HEK293 (cell line): ENCODE results near the gene MAPK9.

Source experiments
- CTCF ChIA-PET: fragments of 350-600 bp; formaldehyde crosslinking; extraction: SDS; loops from one replicate; lab custom pipeline; 2021; ENCODE audit warnings: antibody characterized with exemption; lab: Yijun Ruan, JAX
- POLR2A ChIA-PET: fragments of 300-600 bp; formaldehyde crosslinking; extraction: SDS; loops from one replicate; lab custom pipeline; 2020; ENCODE audit warnings: antibody characterized with exemption, inconsistent platforms; lab: Yijun Ruan, JAX
- H3K27ac ChIP-seq: fragments of 200-500 bp; sonication (Bioruptor generic); 2 replicates; pipeline ENCODE4 v1.5.1; 2014; ENCODE audit warnings: low read depth, low read length, control low read depth, inconsistent platforms; ENCODE audit errors: extremely low read depth
- H3K36me3 ChIP-seq, 2 experiments: fragments of 200-500 bp in 1 of 2; sonication (Bioruptor generic) in 1 of 2; 1 replicate in 1 of 2; 2 replicates in 1 of 2; pipeline ENCODE4 v1.5.1; 2014 to 2017; ENCODE audit warnings: inconsistent platforms in 2 of 2, low read length in 2 of 2; ENCODE audit not compliant: control insufficient read depth in 2 of 2, insufficient read depth in 1 of 2
- H3K4me1 ChIP-seq: fragments of 200-500 bp; sonication (Bioruptor generic); 2 replicates; pipeline ENCODE4 v1.5.1; 2014; ENCODE audit warnings: mild to moderate bottlenecking, low read length, inconsistent platforms; ENCODE audit not compliant: control insufficient read depth, insufficient read depth
- H3K4me3 ChIP-seq: 2 replicates; pipeline ENCODE4 v1.5.1; 2011; ENCODE audit warnings: low read depth, mild to moderate bottlenecking, control low read depth, low read length, moderate library complexity
- H3K9me3 ChIP-seq: fragments of 200-500 bp; sonication (Bioruptor generic); 2 replicates; pipeline ENCODE4 v1.5.1; 2014; ENCODE audit warnings: low read depth, low read length, inconsistent platforms; ENCODE audit not compliant: control insufficient read depth, insufficient read depth
- EGR2 ChIP-seq: fragments of 450-650 bp; formaldehyde crosslinking; IDR thresholded peaks from 2 replicates; pipeline ENCODE4 v1.5.1; 2016; ENCODE audit warnings: low read depth, missing biosample characterization, missing genetic modification characterization
- HOXD13 ChIP-seq: sonication (generic); formaldehyde crosslinking; IDR thresholded peaks from 2 replicates; pipeline ENCODE4 v1.8.0; 2022; ENCODE audit warnings: missing genetic modification reagents, borderline replicate concordance
- OSR2 ChIP-seq: fragments of 450-650 bp; formaldehyde crosslinking; IDR thresholded peaks from 2 replicates; pipeline ENCODE4 v1.5.1; 2016; ENCODE audit warnings: missing biosample characterization, missing genetic modification characterization
- WT1 ChIP-seq: fragments of 450-650 bp; formaldehyde crosslinking; IDR thresholded peaks from 2 replicates; pipeline ENCODE4 v1.5.1; 2016; ENCODE audit warnings: missing biosample characterization, missing genetic modification characterization
- ZBTB7A ChIP-seq: fragments of 450-650 bp; formaldehyde crosslinking; IDR thresholded peaks from 2 replicates; pipeline ENCODE4 v1.5.1; 2016; ENCODE audit warnings: low read depth, missing biosample characterization, missing genetic modification characterization
- ZFHX2 ChIP-seq: fragments of 450-650 bp; formaldehyde crosslinking; conservative IDR thresholded peaks from 2 replicates; pipeline ENCODE4 v1.5.1; 2016; ENCODE audit warnings: missing biosample characterization, missing genetic modification characterization
- ZIC2 ChIP-seq: fragments of 450-650 bp; formaldehyde crosslinking; IDR thresholded peaks from 2 replicates; pipeline ENCODE4 v1.5.1; 2016; ENCODE audit warnings: missing biosample characterization, missing genetic modification characterization
- ZNF174 ChIP-seq: fragments of 450-650 bp; formaldehyde crosslinking; IDR thresholded peaks from 2 replicates; pipeline ENCODE4 v1.5.0; 2017; ENCODE audit warnings: missing biosample characterization, mild to moderate bottlenecking, missing genetic modification characterization
- ZNF311 ChIP-seq: fragments of 450-650 bp; formaldehyde crosslinking; IDR thresholded peaks from 2 replicates; pipeline ENCODE4 v1.5.1; 2017; ENCODE audit warnings: missing biosample characterization, missing genetic modification characterization, borderline replicate concordance
- ZNF473 ChIP-seq: fragments of 450-650 bp; formaldehyde crosslinking; IDR thresholded peaks from 2 replicates; pipeline ENCODE4 v1.5.1; 2017; ENCODE audit warnings: missing biosample characterization, missing genetic modification characterization
- TF ChIP-seq, protein P1 (sequence below): fragments of 450-650 bp; formaldehyde crosslinking; IDR thresholded peaks from 2 replicates; pipeline ENCODE4 v1.5.1; 2016; ENCODE audit warnings: missing biosample characterization, missing genetic modification characterization
- TF ChIP-seq, protein P2 (sequence below): fragments of 450-650 bp; formaldehyde crosslinking; IDR thresholded peaks from 2 replicates; pipeline ENCODE4 v1.5.1; 2017; ENCODE audit warnings: missing biosample characterization, missing genetic modification characterization

Gene MAPK9

DNA sequence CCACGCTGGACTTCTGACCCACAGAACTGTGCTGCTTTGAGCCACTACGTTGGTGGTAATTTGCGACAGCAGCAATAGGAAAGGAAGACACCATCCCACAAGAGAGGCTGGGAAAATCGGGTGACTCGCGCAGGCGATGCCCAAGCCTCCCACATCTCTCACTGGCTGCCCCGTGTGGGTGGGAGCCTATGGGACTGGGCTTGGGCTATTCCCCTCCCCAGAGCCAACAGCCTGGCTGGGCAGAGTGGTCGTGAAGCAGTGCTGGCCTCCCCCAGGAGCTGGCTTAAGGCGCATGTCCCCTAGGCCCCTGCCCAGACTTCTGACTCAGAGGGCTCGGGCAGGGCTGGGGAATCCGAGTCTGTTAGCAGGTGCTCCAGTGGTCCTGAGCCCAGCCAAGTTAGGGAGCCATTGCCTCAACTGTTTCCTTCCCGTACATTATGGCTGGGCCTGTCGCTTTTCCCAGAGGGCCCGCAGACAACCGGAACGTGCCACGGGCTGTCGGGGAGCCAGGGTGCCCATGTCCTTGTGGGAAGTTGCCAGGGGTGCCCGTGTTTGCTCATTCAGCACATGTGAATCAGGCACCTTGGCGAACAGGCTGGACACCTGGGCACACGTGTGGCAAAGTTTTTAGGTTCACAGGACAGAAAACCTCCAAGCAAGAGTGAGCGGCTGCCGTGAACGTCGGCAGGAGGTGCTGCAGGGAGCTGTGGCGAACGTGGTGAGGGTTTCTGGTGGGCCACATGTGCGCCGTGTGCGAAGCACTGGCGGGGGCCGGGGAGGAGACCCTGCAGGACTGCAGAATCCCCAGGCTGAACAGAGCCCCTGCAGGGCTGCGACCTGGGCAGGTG is 75.9 kb downstream of the MAPK9 start:
- TF ChIP-seq ZFHX2 (tag by site-specific recombination) (peak; percentile 59), OSR2 (tag by site-specific recombination) (no peak), EGR2 (tag by site-specific recombination) (peak; percentile 60)
- TF ChIP-seq, protein P1, sequence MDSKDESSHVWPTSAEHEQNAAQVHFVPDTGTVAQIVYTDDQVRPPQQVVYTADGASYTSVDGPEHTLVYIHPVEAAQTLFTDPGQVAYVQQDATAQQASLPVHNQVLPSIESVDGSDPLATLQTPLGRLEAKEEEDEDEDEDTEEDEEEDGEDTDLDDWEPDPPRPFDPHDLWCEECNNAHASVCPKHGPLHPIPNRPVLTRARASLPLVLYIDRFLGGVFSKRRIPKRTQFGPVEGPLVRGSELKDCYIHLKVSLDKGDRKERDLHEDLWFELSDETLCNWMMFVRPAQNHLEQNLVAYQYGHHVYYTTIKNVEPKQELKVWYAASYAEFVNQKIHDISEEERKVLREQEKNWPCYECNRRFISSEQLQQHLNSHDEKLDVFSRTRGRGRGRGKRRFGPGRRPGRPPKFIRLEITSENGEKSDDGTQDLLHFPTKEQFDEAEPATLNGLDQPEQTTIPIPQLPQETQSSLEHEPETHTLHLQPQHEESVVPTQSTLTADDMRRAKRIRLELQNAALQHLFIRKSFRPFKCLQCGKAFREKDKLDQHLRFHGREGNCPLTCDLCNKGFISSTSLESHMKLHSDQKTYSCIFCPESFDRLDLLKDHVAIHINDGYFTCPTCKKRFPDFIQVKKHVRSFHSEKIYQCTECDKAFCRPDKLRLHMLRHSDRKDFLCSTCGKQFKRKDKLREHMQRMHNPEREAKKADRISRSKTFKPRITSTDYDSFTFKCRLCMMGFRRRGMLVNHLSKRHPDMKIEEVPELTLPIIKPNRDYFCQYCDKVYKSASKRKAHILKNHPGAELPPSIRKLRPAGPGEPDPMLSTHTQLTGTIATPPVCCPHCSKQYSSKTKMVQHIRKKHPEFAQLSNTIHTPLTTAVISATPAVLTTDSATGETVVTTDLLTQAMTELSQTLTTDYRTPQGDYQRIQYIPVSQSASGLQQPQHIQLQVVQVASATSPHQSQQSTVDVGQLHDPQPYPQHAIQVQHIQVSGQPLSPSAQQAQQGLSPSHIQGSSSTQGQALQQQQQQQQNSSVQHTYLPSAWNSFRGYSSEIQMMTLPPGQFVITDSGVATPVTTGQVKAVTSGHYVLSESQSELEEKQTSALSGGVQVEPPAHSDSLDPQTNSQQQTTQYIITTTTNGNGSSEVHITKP (tag by site-specific recombination) = no peak
- TF ChIP-seq, all 188 proteins: peak for 2
- no peak overlapping the region for H3K27ac ChIP-seq
- H3K9me3 ChIP-seq = no peaks in the 10 kb centered on the region
- H3K4me1 ChIP-seq = no peaks in the 10 kb centered on the region
- POLR2A ChIA-PET = no interaction called here
- H3K4me3 ChIP-seq = no peak overlapping the region
- H3K36me3 ChIP-seq = no peaks in the 10 kb centered on the region
- CTCF ChIA-PET = no interaction called here

DNA sequence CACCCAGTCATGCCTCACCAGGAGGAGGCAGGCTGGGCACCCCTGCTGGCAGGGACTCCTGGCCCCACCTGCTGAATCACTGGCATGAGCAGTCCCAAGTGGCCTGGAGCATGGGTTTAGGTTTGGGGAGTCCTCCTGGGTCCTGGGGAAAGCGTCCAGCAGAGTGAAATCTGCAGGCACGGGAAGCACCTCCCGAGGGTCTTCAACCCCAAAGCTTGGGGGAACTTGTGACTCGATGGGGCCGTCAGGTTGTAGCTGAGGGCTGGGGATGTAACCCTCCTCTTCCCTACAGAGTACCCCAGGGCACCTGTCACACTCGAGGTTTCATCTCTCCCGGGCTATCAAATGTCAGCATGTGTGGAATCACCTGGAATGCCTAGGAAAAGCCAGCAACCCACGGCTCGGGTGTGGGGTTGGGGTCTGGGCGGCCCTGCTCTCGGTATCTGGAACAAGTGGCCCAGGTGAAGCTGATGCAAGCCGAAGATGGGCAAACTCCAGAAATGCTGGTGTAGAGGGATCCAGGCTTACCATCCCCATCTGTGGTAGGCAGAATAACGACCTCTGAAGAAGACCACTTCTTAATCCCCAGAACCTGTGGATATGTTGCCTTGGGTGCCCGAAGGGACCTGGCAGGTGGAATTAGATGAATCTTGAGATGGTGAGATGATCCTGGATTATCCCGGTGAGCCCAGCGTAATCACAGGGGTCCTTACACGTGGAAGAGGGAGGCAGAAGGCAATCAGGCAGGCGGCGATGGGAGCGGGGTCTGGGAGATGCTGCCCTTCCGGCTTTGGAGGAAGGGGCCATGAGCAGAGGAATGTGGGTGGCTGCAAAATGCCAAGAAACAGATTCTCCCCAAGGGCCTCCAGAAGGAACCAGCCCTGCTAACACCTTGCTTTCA is 76.8 kb downstream of the MAPK9 start:
- TF ChIP-seq ZBTB7A (tag by site-specific recombination) = no peak
- TF ChIP-seq ZIC2 (tag by site-specific recombination) = 0 out of 2 replicates have a peak, but pooled peaks have one; percentile 12
- ChIA-PET POLR2A (no interaction called here), CTCF (no interaction called here)
- Histone ChIP-seq H3K27ac (no peak overlapping the region), H3K4me3 (no peak overlapping the region), H3K9me3 (no peaks in the 10 kb centered on the region), H3K4me1 (no peaks in the 10 kb centered on the region), H3K36me3 (no peaks in the 10 kb centered on the region)

DNA sequence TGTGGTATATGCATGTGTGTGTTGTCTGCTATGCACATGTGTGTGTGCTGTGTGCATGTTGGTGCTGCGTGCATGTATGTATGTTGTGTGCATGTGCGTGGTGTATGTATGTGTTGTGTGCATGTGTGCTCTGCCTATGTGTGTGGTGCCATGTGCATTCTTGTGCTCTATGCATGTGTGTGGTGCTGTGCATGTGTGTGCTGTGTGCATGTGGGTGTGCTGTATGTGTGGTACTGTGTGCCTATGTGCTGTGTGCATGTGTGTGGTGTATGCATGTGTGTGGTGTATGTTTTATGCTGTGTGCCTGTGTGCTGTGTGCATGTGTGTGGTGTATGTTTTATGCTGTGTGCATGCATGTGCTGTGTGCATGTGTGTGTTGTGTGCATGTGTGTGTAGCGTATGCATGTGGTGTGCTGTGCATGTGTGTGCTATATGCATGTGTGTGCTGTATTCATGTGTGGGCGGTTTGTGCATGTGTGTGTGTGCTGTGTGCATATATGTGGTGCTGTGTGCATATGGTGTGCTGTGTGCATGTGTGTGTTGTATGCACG is 78.2 kb downstream of the MAPK9 start:
- Histone ChIP-seq H3K9me3 (no peaks in the 10 kb centered on the region), H3K4me1 (no peaks in the 10 kb centered on the region; the same call in 1 of the 2 replicates), H3K4me3 (no peak overlapping the region), H3K36me3 (no peaks in the 10 kb centered on the region), H3K27ac (no peak overlapping the region)
- POLR2A ChIA-PET = no interaction called here
- TF ChIP-seq EGR2 (tag by site-specific recombination) = 0 out of 2 replicates have a peak, but pooled peaks have one; percentile 5
- no peak for TF ChIP-seq ZNF174 (tag by site-specific recombination)
- peak; percentile 75; the same call in 1 of the 2 replicates for TF ChIP-seq ZNF311 (tag by site-specific recombination)
- no peak for TF ChIP-seq HOXD13 (CRISPR knock-in tag)
- no peak for TF ChIP-seq WT1 (tag by site-specific recombination)
- peak; percentile 28; the same call in 1 of the 2 replicates for TF ChIP-seq ZNF473 (tag by site-specific recombination)
- TF ChIP-seq ZFHX2 (tag by site-specific recombination) = peak; percentile 26; the same call in 1 of the 2 replicates
- TF ChIP-seq, protein P2, sequence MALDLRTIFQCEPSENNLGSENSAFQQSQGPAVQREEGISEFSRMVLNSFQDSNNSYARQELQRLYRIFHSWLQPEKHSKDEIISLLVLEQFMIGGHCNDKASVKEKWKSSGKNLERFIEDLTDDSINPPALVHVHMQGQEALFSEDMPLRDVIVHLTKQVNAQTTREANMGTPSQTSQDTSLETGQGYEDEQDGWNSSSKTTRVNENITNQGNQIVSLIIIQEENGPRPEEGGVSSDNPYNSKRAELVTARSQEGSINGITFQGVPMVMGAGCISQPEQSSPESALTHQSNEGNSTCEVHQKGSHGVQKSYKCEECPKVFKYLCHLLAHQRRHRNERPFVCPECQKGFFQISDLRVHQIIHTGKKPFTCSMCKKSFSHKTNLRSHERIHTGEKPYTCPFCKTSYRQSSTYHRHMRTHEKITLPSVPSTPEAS = peak; percentile 95
- CTCF ChIA-PET = no interaction called here
